HCT116 (cell line): ENCODE measurements around the gene NAA80. TPM values are rescaled to one million over a fixed set of nuclear protein-coding genes. Genes with fewer than 3 reads are reported as not detected.
A peak's percentile ranks its signal among the peaks of the same experiment; 100 is the strongest.

ENCODE experiments used
- ATAC-seq: fragments of 200-7000 bp; cut with Tn5 transposase; 2 replicates; pipeline ENCODE4 v1.9.1; 2020; ENCODE audit warnings: mild to moderate bottlenecking, moderate library complexity
- BruUV-seq: library from RNA; stranded (reverse); fragments of 400-500 nt; replicated peaks from 2 replicates; lab custom pipeline; 2021; lab: Mats Ljungman, UMichigan
- CTCF ChIA-PET: fragments of 300-600 bp; sonication (Branson Sonifier 250); formaldehyde crosslinking; loops from one replicate; lab custom pipeline; 2021; ENCODE audit warnings: antibody characterized with exemption; lab: Charles Lee
- POLR2A ChIA-PET: fragments of 300-600, 350-600 bp; sonication (Branson Sonifier 250); formaldehyde crosslinking; loops from one replicate; lab custom pipeline; 2021; ENCODE audit warnings: antibody characterized with exemption; lab: Charles Lee
- RAD21 ChIA-PET, 2 experiments: fragments of 300-600 bp; sonication (Branson Sonifier 250); formaldehyde crosslinking; loops; one replicate each; lab custom pipeline; 2023; ENCODE audit warnings: low total read pairs in 2 of 2; ENCODE audit not compliant: uncharacterized antibody in 2 of 2, unreplicated experiment in 2 of 2, low non-redundant PET in 1 of 2; lab: Charles Lee
- DNase-seq: peaks from one replicate; pipeline ENCODE4 v3.0.0-alpha.2; 2010; ENCODE audit warnings: low read depth, low spot score
- H2AFZ ChIP-seq: fragments of 200-600 bp; shearing (Covaris generic), sonication (generic); 2 replicates; pipeline ENCODE4 v1.6.1; 2017; ENCODE audit warnings: low read depth, mixed run types, mixed read lengths, antibody characterized with exemption, low read length; ENCODE audit not compliant: poor library complexity, severe bottlenecking
- H3K27ac ChIP-seq: 2 replicates; pipeline ENCODE4 v1.5.1; 2012; ENCODE audit warnings: low read depth, low read length
- H3K27me3 ChIP-seq: fragments of 200-600 bp; sonication (generic); 2 replicates; pipeline ENCODE4 v1.6.1; 2016; ENCODE audit warnings: mixed run types, low read length, mixed read lengths; ENCODE audit not compliant: insufficient read depth
- H3K36me3 ChIP-seq, 2 experiments: fragments of 200-500 bp in 1 of 2; fragments of 200-600 bp in 1 of 2; sonication (Bioruptor generic) in 1 of 2; sonication (generic) in 1 of 2; 2 replicates each; pipeline versions ENCODE4 v1.5.1 to v1.6.1; 2014 to 2016; ENCODE audit warnings: low read length in 2 of 2, inconsistent platforms in 1 of 2, mixed read lengths in 1 of 2, mixed run types in 1 of 2; ENCODE audit not compliant: insufficient read depth in 2 of 2, control insufficient read depth in 1 of 2
- H3K4me1 ChIP-seq, 2 experiments: fragments of 200-600 bp in 1 of 2; sonication (generic) in 1 of 2; 2 replicates each; pipeline versions ENCODE4 v1.5.1 to v1.6.1; 2012 to 2017; ENCODE audit warnings: low read length in 2 of 2, inconsistent platforms in 1 of 2, mild to moderate bottlenecking in 1 of 2, mixed read lengths in 1 of 2, mixed run types in 1 of 2, moderate library complexity in 1 of 2; ENCODE audit not compliant: insufficient read depth in 2 of 2, control insufficient read depth in 1 of 2
- H3K4me2 ChIP-seq: fragments of 200-600 bp; sonication (generic); 2 replicates; pipeline ENCODE4 v1.6.1; 2017; ENCODE audit warnings: mixed run types, low read length, mixed read lengths
- H3K4me3 ChIP-seq, 2 experiments: fragments of 200-600 bp in 1 of 2; sonication (generic) in 1 of 2; replicated peaks in 1 of 2; 2 replicates each; pipeline ENCODE4 v1.5.1; 2011 to 2016; ENCODE audit warnings: low read length in 2 of 2, control low read depth in 1 of 2, low read depth in 1 of 2, mild to moderate bottlenecking in 1 of 2, mixed read lengths in 1 of 2, mixed run types in 1 of 2
- H3K79me2 ChIP-seq: fragments of 200-600 bp; sonication (generic); 2 replicates; pipeline ENCODE4 v1.6.1; 2017; ENCODE audit warnings: mild to moderate bottlenecking, mixed run types, low read length, moderate library complexity, mixed read lengths; ENCODE audit not compliant: insufficient read depth
- H3K9ac ChIP-seq: fragments of 200-600 bp; sonication (generic); 2 replicates; pipeline ENCODE4 v1.6.1; 2016; ENCODE audit warnings: low read length, mixed read lengths
- H3K9me2 ChIP-seq: fragments of 200-600 bp; sonication (generic), shearing (Covaris generic); 2 replicates; pipeline ENCODE4 v1.6.1; 2017; ENCODE audit warnings: mixed run types, mild to moderate bottlenecking, moderate library complexity; ENCODE audit not compliant: insufficient read depth
- H3K9me3 ChIP-seq, 2 experiments: fragments of 200-500 bp in 1 of 2; fragments of 200-600 bp in 1 of 2; sonication (Bioruptor generic) in 1 of 2; sonication (generic) in 1 of 2; 2 replicates each; pipeline ENCODE4 v1.6.1; 2014 to 2017; ENCODE audit warnings: low read length in 2 of 2, mixed read lengths in 2 of 2, inconsistent platforms in 1 of 2, low read depth in 1 of 2, mild to moderate bottlenecking in 1 of 2, mixed run types in 1 of 2, moderate library complexity in 1 of 2; ENCODE audit not compliant: control insufficient read depth in 1 of 2, insufficient read depth in 1 of 2
- H4K20me1 ChIP-seq: fragments of 200-600 bp; sonication (generic), shearing (Covaris generic); 2 replicates; pipeline ENCODE4 v1.6.1; 2017; ENCODE audit warnings: mixed run types, mild to moderate bottlenecking, moderate library complexity; ENCODE audit not compliant: insufficient read depth
- CBX3 ChIP-seq: IDR thresholded peaks from 2 replicates; pipeline ENCODE4 v1.6.1; 2012; ENCODE audit warnings: low read depth
- EGR1 ChIP-seq: IDR thresholded peaks from 2 replicates; pipeline ENCODE4 v1.6.1; 2012; ENCODE audit warnings: low read depth
- ELF1 ChIP-seq: IDR thresholded peaks from 2 replicates; pipeline ENCODE4 v1.6.1; 2012; ENCODE audit warnings: low read depth, borderline replicate concordance
- EZH2 ChIP-seq: fragments of 200-600 bp; sonication (generic); IDR thresholded peaks from 2 replicates; pipeline ENCODE4 v1.6.1; 2017; ENCODE audit warnings: antibody characterized with exemption, mixed run types
- EZH2phosphoT487 ChIP-seq: fragments of 200-600 bp; IDR thresholded peaks from 2 replicates; pipeline ENCODE4 v1.6.1; 2018; ENCODE audit warnings: antibody characterized with exemption, borderline replicate concordance
- FOSL1 ChIP-seq: IDR thresholded peaks from 2 replicates; pipeline ENCODE4 v1.6.1; 2012; ENCODE audit warnings: low read depth
- JUND ChIP-seq: IDR thresholded peaks from 2 replicates; pipeline ENCODE4 v1.6.1; 2012
- MAX ChIP-seq: IDR thresholded peaks from 2 replicates; pipeline ENCODE4 v1.6.1; 2012
- POLR2A ChIP-seq: IDR thresholded peaks from 2 replicates; pipeline ENCODE4 v1.7.0; 2011; ENCODE audit warnings: borderline replicate concordance; ENCODE audit not compliant: insufficient read depth, insufficient read length; ENCODE audit errors: extremely low read depth
- POLR2AphosphoS5 ChIP-seq: IDR thresholded peaks from 2 replicates; pipeline ENCODE4 v1.6.1; 2011; ENCODE audit warnings: mild to moderate bottlenecking, low read depth, low read length, moderate library complexity
- RAD21 ChIP-seq: IDR thresholded peaks from 2 replicates; pipeline ENCODE4 v1.6.1; 2012; ENCODE audit warnings: low read depth, mild to moderate bottlenecking
- SIN3A ChIP-seq: IDR thresholded peaks from 2 replicates; pipeline ENCODE4 v1.6.1; 2012; ENCODE audit warnings: low read depth
- SP1 ChIP-seq: IDR thresholded peaks from 2 replicates; pipeline ENCODE4 v1.6.1; 2012; ENCODE audit warnings: low read depth
- SRF ChIP-seq: IDR thresholded peaks from 2 replicates; pipeline ENCODE4 v1.6.1; 2012; ENCODE audit warnings: low read depth
- TCF7L2 ChIP-seq: IDR thresholded peaks from 2 replicates; pipeline ENCODE4 v1.7.0; 2011; ENCODE audit warnings: borderline replicate concordance, inconsistent platforms; ENCODE audit not compliant: insufficient read depth, insufficient read length; ENCODE audit errors: extremely low read depth
- YY1 ChIP-seq: IDR thresholded peaks from 2 replicates; pipeline ENCODE4 v1.6.1; 2011; ENCODE audit warnings: low read length, low read depth, moderate library complexity, mild to moderate bottlenecking; ENCODE audit not compliant: insufficient replicate concordance; ENCODE audit errors: extremely low read depth
- ZFX ChIP-seq: fragments of 450-650 bp; IDR thresholded peaks from 2 replicates; pipeline ENCODE4 v1.6.1; 2017
- intact Hi-C: fragments of 100-400 bp; cut with micrococcal nuclease; formaldehyde crosslinking; loops from 2 replicates; pipeline ENCODE4 v1.10.0; 2022
- total RNA-seq: library from RNA; stranded (reverse); gene quantifications from one replicate; pipeline ENCODE4 v1.2.1, GENCODE V29; 2021; ENCODE audit not compliant: unreplicated experiment
- TF ChIP-seq, protein P1 (sequence below): IDR thresholded peaks from 2 replicates; pipeline ENCODE4 v1.6.1; 2012
- TF ChIP-seq, protein P2 (sequence below), 3 experiments: fragments of 200-600 bp in 1 of 3; sonication (generic) in 1 of 3; IDR thresholded peaks in 2 of 3; conservative IDR thresholded peaks in 1 of 3; 2 replicates each; pipeline ENCODE4 v1.5.1; 2012 to 2017; ENCODE audit warnings: low read depth in 2 of 3, low read length in 2 of 3, antibody characterized with exemption in 1 of 3, borderline replicate concordance in 1 of 3, control low read depth in 1 of 3, mild to moderate bottlenecking in 1 of 3, mixed read lengths in 1 of 3, mixed run types in 1 of 3, moderate library complexity in 1 of 3; ENCODE audit not compliant: insufficient read depth in 1 of 3

Gene NAA80
- total RNA-seq, 1 experiment from 2014 or later = 21.3 TPM

GRCh38 chr3:50251220-50251619 lies 48.0 kb downstream of the NAA80 start:
- Histone ChIP-seq H3K27me3 (no peaks in the 10 kb centered on the region), H3K9me3 (no peaks in the 10 kb centered on the region), H3K9me2 (no peaks in the 10 kb centered on the region), H3K36me3 (peaks cover 0 to 3% of the 10 kb centered on the region in 2 experiments; a peak in 3 of 4 replicates), H3K4me2 (peak overlapping the region; percentile 62), H4K20me1 (no peaks in the 10 kb centered on the region), H3K9ac (peak overlapping the region; percentile 44), H3K27ac (no peak overlapping the region), H2AFZ (no peak overlapping the region), H3K4me1 (peaks cover 24 to 80% of the 10 kb centered on the region in 2 experiments)
- ChIA-PET RAD21 (no interaction called here), POLR2A (interaction anchor here (0.6 to 3.0 kb wide), 2 partner anchors 9 to 16 kb away, joined by 3 to 12 read pairs; partner anchors contain the start of gene GNAI2)
- BruUV-seq = no TSS peak
- TF ChIP-seq, protein P1, sequence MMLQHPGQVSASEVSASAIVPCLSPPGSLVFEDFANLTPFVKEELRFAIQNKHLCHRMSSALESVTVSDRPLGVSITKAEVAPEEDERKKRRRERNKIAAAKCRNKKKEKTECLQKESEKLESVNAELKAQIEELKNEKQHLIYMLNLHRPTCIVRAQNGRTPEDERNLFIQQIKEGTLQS = no peak
- TF ChIP-seq SP1 (no peak), YY1 (no peak), EGR1 (no peak), MAX (no peak), EZH2 (no peak), POLR2A (no peak), SRF (no peak), TCF7L2 (no peak), ZFX (no peak), JUND (no peak), SIN3A (no peak), RAD21 (no peak), FOSL1 (no peak), ELF1 (no peak), EZH2phosphoT487 (no peak), POLR2AphosphoS5 (no peak), CBX3 (no peak)
- TF ChIP-seq, protein P2, sequence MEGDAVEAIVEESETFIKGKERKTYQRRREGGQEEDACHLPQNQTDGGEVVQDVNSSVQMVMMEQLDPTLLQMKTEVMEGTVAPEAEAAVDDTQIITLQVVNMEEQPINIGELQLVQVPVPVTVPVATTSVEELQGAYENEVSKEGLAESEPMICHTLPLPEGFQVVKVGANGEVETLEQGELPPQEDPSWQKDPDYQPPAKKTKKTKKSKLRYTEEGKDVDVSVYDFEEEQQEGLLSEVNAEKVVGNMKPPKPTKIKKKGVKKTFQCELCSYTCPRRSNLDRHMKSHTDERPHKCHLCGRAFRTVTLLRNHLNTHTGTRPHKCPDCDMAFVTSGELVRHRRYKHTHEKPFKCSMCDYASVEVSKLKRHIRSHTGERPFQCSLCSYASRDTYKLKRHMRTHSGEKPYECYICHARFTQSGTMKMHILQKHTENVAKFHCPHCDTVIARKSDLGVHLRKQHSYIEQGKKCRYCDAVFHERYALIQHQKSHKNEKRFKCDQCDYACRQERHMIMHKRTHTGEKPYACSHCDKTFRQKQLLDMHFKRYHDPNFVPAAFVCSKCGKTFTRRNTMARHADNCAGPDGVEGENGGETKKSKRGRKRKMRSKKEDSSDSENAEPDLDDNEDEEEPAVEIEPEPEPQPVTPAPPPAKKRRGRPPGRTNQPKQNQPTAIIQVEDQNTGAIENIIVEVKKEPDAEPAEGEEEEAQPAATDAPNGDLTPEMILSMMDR (IDR thresholded peaks at IDR 0.05 in 2 of 3, conservative IDR thresholded peaks at IDR 0.05 in 1 of 3; ENCODE audit: borderline replicate concordance in 1 of 3, insufficient read depth in 1 of 3, low read depth in 2 of 3, low read length in 2 of 3) = no peak
- TF ChIP-seq, all 23 proteins: peak for 0
- CTCF ChIA-PET = no interaction called here
- peak; percentile 47 for ATAC-seq
- H3K79me2 ChIP-seq = peaks cover 59% of the 10 kb centered on the region
- no peak overlapping the region for H3K4me3 ChIP-seq
- DNase-seq = no peak
- intact Hi-C loops = loop anchor here (1.0 kb wide), 1 partner anchor 15 kb away; the partner anchor contains the start of gene GNAI2
